CD14-positive monocyte (primary cell): ENCODE results near the gene PDLIM5. TPM values are rescaled to one million over a fixed set of nuclear protein-coding genes. Genes with fewer than 3 reads are reported as not detected.

Experiments used
- DNase-seq, 3 donors: peaks; one replicate each; pipeline ENCODE4 v3.0.0-alpha.2; 2011 to 2022
- H2AFZ ChIP-seq: 2 replicates; pipeline ENCODE4 v1.6.0; 2012; ENCODE audit warnings: mild to moderate bottlenecking, low read depth, low read length, inconsistent platforms; ENCODE audit not compliant: insufficient read depth, poor library complexity, severe bottlenecking
- H3K27ac ChIP-seq, 2 donors: 1 replicate in 1 of 2; 2 replicates in 1 of 2; pipeline ENCODE4 v1.5.1; 2012 to 2013; ENCODE audit warnings: low read length in 2 of 2, control low read depth in 1 of 2, inconsistent platforms in 1 of 2, low read depth in 1 of 2, mild to moderate bottlenecking in 1 of 2
- H3K27me3 ChIP-seq, 2 donors: one replicate each; pipeline versions ENCODE4 v1.6.0 to v1.6.1; 2011 to 2013; ENCODE audit warnings: low read length in 2 of 2; ENCODE audit not compliant: control insufficient read depth in 2 of 2, insufficient read depth in 2 of 2
- H3K36me3 ChIP-seq, 2 donors: replicated peaks in 1 of 2; 1 replicate in 1 of 2; 2 replicates in 1 of 2; pipeline versions ENCODE4 v1.5.1 to v1.6.1; 2012 to 2013; ENCODE audit warnings: low read length in 2 of 2, control low read depth in 1 of 2, inconsistent platforms in 1 of 2, mild to moderate bottlenecking in 1 of 2; ENCODE audit not compliant: insufficient read depth in 2 of 2, control insufficient read depth in 1 of 2
- H3K4me1 ChIP-seq, 2 donors: 1 replicate in 1 of 2; 2 replicates in 1 of 2; pipeline versions ENCODE4 v1.5.1 to v1.6.1; 2012 to 2013; ENCODE audit warnings: low read length in 2 of 2, control low read depth in 1 of 2, inconsistent platforms in 1 of 2, mild to moderate bottlenecking in 1 of 2, moderate library complexity in 1 of 2; ENCODE audit not compliant: insufficient read depth in 2 of 2, control insufficient read depth in 1 of 2
- H3K4me2 ChIP-seq: replicated peaks from 2 replicates; pipeline ENCODE3; 2012; ENCODE audit warnings: low read length, moderate library complexity, mild to moderate bottlenecking; ENCODE audit not compliant: poor library complexity, severe bottlenecking; ENCODE audit errors: extremely low read depth
- H3K4me3 ChIP-seq, 3 experiments: fragments of 200-600 bp in 1 of 3; sonication (generic) in 1 of 3; replicated peaks in 1 of 3; 1 replicate in 2 of 3; 2 replicates in 1 of 3; pipeline ENCODE4 v1.5.1; 2011 to 2013; ENCODE audit warnings: low read length in 3 of 3, mild to moderate bottlenecking in 3 of 3, control low read depth in 2 of 3, low read depth in 2 of 3, inconsistent platforms in 1 of 3, moderate library complexity in 1 of 3
- H3K79me2 ChIP-seq: 2 replicates; pipeline ENCODE4 v1.6.0; 2012; ENCODE audit warnings: mild to moderate bottlenecking, control low read depth, inconsistent platforms, low read length, moderate library complexity; ENCODE audit not compliant: insufficient read depth
- H3K9ac ChIP-seq: 2 replicates; pipeline ENCODE4 v1.6.0; 2017; ENCODE audit warnings: low read length, mild to moderate bottlenecking; ENCODE audit not compliant: insufficient read depth, poor library complexity, severe bottlenecking
- H3K9me3 ChIP-seq, 2 donors: replicated peaks in 1 of 2; 1 replicate in 1 of 2; 2 replicates in 1 of 2; pipeline versions ENCODE4 v1.5.1 to v1.6.1; 2012 to 2013; ENCODE audit warnings: low read length in 2 of 2, control low read depth in 1 of 2; ENCODE audit not compliant: control insufficient read depth in 1 of 2, insufficient read depth in 1 of 2
- H4K20me1 ChIP-seq: 2 replicates; pipeline ENCODE4 v1.6.0; 2012; ENCODE audit warnings: mild to moderate bottlenecking, low read length, control low read depth, moderate library complexity; ENCODE audit not compliant: insufficient read depth
- H3K27ac Mint-ChIP-seq, 7 donors: one replicate each; pipeline ENCODE4 v1.8.0; 2020; ENCODE audit warnings: mild to moderate bottlenecking in 7 of 7, mixed read lengths in 7 of 7, moderate library complexity in 6 of 7, inconsistent platforms in 2 of 7
- H3K27me3 Mint-ChIP-seq, 3 donors: one replicate each; pipeline ENCODE4 v1.8.0; 2021 to 2022; ENCODE audit warnings: low read depth in 3 of 3, mild to moderate bottlenecking in 3 of 3, mixed read lengths in 3 of 3, moderate library complexity in 3 of 3, inconsistent platforms in 1 of 3
- H3K36me3 Mint-ChIP-seq, 2 donors: one replicate each; pipeline ENCODE4 v1.8.0; 2020; ENCODE audit warnings: mixed read lengths in 2 of 2, inconsistent platforms in 1 of 2, mild to moderate bottlenecking in 1 of 2
- H3K4me1 Mint-ChIP-seq: one replicate; pipeline ENCODE4 v1.8.0; 2020; ENCODE audit warnings: mild to moderate bottlenecking, mixed read lengths
- H3K4me3 Mint-ChIP-seq, 2 donors: one replicate each; pipeline ENCODE4 v1.8.0; 2020; ENCODE audit warnings: mild to moderate bottlenecking in 2 of 2, mixed read lengths in 2 of 2, moderate library complexity in 1 of 2
- H3K9me3 Mint-ChIP-seq, 7 donors: one replicate each; pipeline ENCODE4 v1.8.0; 2020 to 2022; ENCODE audit warnings: mixed read lengths in 7 of 7, mild to moderate bottlenecking in 6 of 7, moderate library complexity in 6 of 7, inconsistent platforms in 2 of 7
- CTCF ChIP-seq: fragments of 200-600 bp; IDR thresholded peaks from one replicate; pipeline ENCODE4 v1.8.0; 2022; ENCODE audit warnings: antibody characterized with exemption, mild to moderate bottlenecking
- WGBS: methylation state at CpG from one replicate; pipeline ENCODE4 v1.1.5; 2013; ENCODE audit warnings: missing lambda C conversion rate; ENCODE audit not compliant: insufficient coverage; 5-methylcytosine and 5-hydroxymethylcytosine counted together
- intact Hi-C, 2 donors: fragments of 100-400 bp; cut with micrococcal nuclease; formaldehyde crosslinking; loops; one replicate each; pipeline versions ENCODE4 v1.15.0 to v1.15.1; 2023
- polyA plus RNA-seq, 3 donors: library from polyadenylated mRNA; depleted of rRNA in 1 of 3; unstranded in 2 of 3; stranded (reverse) in 1 of 3; fragments of 300-500 nt in 2 of 3; fragments of >200 nt in 1 of 3; fragmentation: Illumina TruSeq in 2 of 3; gene quantifications; 1 replicate in 2 of 3; 2 replicates in 1 of 3; pipeline ENCODE4 v1.2.3, GENCODE V29; 2012 to 2021

PDLIM5 gene
- polyA plus RNA-seq, 3 donors: 75.3 to 105 (median 80.9) TPM

GRCh38 chr4:94665500-94666404 is 214.0 kb downstream of the PDLIM5 start:
- H3K27me3 Mint-ChIP-seq: peaks cover 0 to 2% (median 0%) of the 10 kb centered on the region in 3 donors

GRCh38 chr4:94668724-94669123 is 217.0 kb downstream of the PDLIM5 start:
- no peaks in the 10 kb centered on the region for H3K9me3 Mint-ChIP-seq
- H3K36me3 ChIP-seq: peaks cover 0 to 1% of the 10 kb centered on the region in 2 donors
- no peaks in the 10 kb centered on the region for H4K20me1 ChIP-seq
- peaks cover 14 to 24% of the 10 kb centered on the region in 2 donors for H3K36me3 Mint-ChIP-seq
- no peak for DNase-seq
- no peak overlapping the region for H3K4me3 ChIP-seq
- no peak overlapping the region for H3K27ac ChIP-seq
- H3K27me3 ChIP-seq: no peaks in the 10 kb centered on the region
- H3K4me1 ChIP-seq: no peaks in the 10 kb centered on the region
- intact Hi-C loops: no loop called here
- no peak for TF ChIP-seq CTCF
- no peak overlapping the region for H3K4me2 ChIP-seq
- H3K9ac ChIP-seq: no peak overlapping the region
- no peak overlapping the region for H3K27ac Mint-ChIP-seq
- H3K4me1 Mint-ChIP-seq: no peaks in the 10 kb centered on the region
- H3K27me3 Mint-ChIP-seq: peaks cover 0 to 2% (median 0%) of the 10 kb centered on the region in 3 donors
- WGBS: 97% methylated on average over 5 of the region's 7 CpGs
- H3K9me3 ChIP-seq: no peaks in the 10 kb centered on the region
- H2AFZ ChIP-seq: no peak overlapping the region
- no peaks in the 10 kb centered on the region for H3K79me2 ChIP-seq
- H3K4me3 Mint-ChIP-seq: no peak overlapping the region

More at GRCh38 chr4:94665500-94666404, 214.0 kb downstream of the PDLIM5 start:
- intact Hi-C loops: no loop called here
- H4K20me1 ChIP-seq: no peaks in the 10 kb centered on the region
- H3K4me1 Mint-ChIP-seq: no peaks in the 10 kb centered on the region
- H3K36me3 ChIP-seq: peaks cover 5 to 19% of the 10 kb centered on the region in 2 donors
- H3K4me3 Mint-ChIP-seq: no peak overlapping the region
- DNase-seq: no peak
- H3K27ac Mint-ChIP-seq: peak overlapping the region in 1 of 7 donors; percentile 31
- no peak overlapping the region for H3K4me2 ChIP-seq
- H3K36me3 Mint-ChIP-seq: peaks cover 21 to 35% of the 10 kb centered on the region in 2 donors
- no peaks in the 10 kb centered on the region for H3K27me3 ChIP-seq
- H3K9me3 Mint-ChIP-seq: no peaks in the 10 kb centered on the region
- no peak overlapping the region for H2AFZ ChIP-seq
- H3K4me1 ChIP-seq: no peaks in the 10 kb centered on the region
- no peak overlapping the region for H3K9ac ChIP-seq
- no peak overlapping the region for H3K4me3 ChIP-seq
- TF ChIP-seq CTCF: no peak
- H3K9me3 ChIP-seq: no peaks in the 10 kb centered on the region
- H3K27ac ChIP-seq: no peak overlapping the region
- WGBS: no CpG with 5 or more reads among the region's 3 CpGs
- no peaks in the 10 kb centered on the region for H3K79me2 ChIP-seq
